NOMO-1 (cell line): Measurements from ENCODE around the gene METTL9.
"Not testable (repeated sequence)": the region's sequence is repeated elsewhere in the genome, so short reads cannot be mapped to it uniquely, and the experiment has no call there.

Experiments
- DNase-seq, 2 experiments: peaks; one replicate each; lab custom pipeline; 2025; ENCODE audit not compliant: unreplicated experiment in 2 of 2; lab: John Stamatoyannopoulos, UW

Gene METTL9

GRCh38 chr16:21608639-21609328, 9.4 kb downstream of the METTL9 start:
- peak; percentile 92 to 95 for DNase-seq

- DNase-seq: no peak
Observed at GRCh38 chr16:21610006-21610544, 10.7 kb downstream of the METTL9 start.

- DNase-seq: no peak
Observed at GRCh38 chr16:21610766-21611165, 11.4 kb downstream of the METTL9 start.

GRCh38 chr16:21611198-21611555, 11.8 kb downstream of the METTL9 start:
- peak in 1 of 2 experiments; percentile 66 for DNase-seq

- DNase-seq: peak in 1 of 2 experiments; percentile 54
Observed at GRCh38 chr16:21611556-21612384, 12.4 kb downstream of the METTL9 start.

GRCh38 chr16:21613361-21613760, 14.0 kb downstream of the METTL9 start:
- no peak for DNase-seq

GRCh38 chr16:21613781-21614180, 14.4 kb downstream of the METTL9 start:
- no peak for DNase-seq

- no peak for DNase-seq
Observed at GRCh38 chr16:21614896-21615295, 15.5 kb downstream of the METTL9 start.

GRCh38 chr16:21617607-21618006, 18.2 kb downstream of the METTL9 start:
- peak in 1 of 2 experiments; percentile 56 for DNase-seq

- no peak for DNase-seq
Observed at GRCh38 chr16:21618281-21618680, 18.9 kb downstream of the METTL9 start.

GRCh38 chr16:21619765-21620425, 20.5 kb downstream of the METTL9 start:
- no peak for DNase-seq

- peak in 1 of 2 experiments; percentile 29 for DNase-seq
Observed at GRCh38 chr16:21620592-21620991, 21.2 kb downstream of the METTL9 start.

- no peak for DNase-seq
Observed at GRCh38 chr16:21622545-21622944, 23.2 kb downstream of the METTL9 start.

GRCh38 chr16:21625026-21625425, 25.6 kb downstream of the METTL9 start:
- DNase-seq: no peak

GRCh38 chr16:21626659-21627277, 27.4 kb downstream of the METTL9 start:
- peak; percentile 90 to 99 for DNase-seq

- DNase-seq: no peak
Observed at GRCh38 chr16:21628121-21628726, 28.8 kb downstream of the METTL9 start.

- DNase-seq: no peak
Observed at GRCh38 chr16:21628772-21629171, 29.4 kb downstream of the METTL9 start.

- DNase-seq: not testable (repeated sequence)
Observed at GRCh38 chr16:21629616-21630539, 30.5 kb downstream of the METTL9 start.

GRCh38 chr16:21630866-21631265, 31.5 kb downstream of the METTL9 start:
- not testable (repeated sequence) for DNase-seq
